ENCODE results near the gene FBXO24. TPM values are rescaled to one million over a fixed set of nuclear protein-coding genes. Genes with fewer than 3 reads are reported as not detected.

The FBXO24 gene
- total and polyA plus RNA-seq, 10 of the 15 experiments (the other 5 are each of a cell fraction or from before 2014, with no cell fraction given) = 0.11 to 0.96 (median 0.27) TPM; not detected in 4

- Histone ChIP-seq H3K9ac (ENCODE audit: control insufficient read depth, insufficient read depth, low read length) (no peak overlapping the region), H3K4me2 (ENCODE audit: control insufficient read depth, insufficient read depth) (peak overlapping the region; percentile 75), H3K27me3 (replicated peaks in 1 of 2; ENCODE audit: control insufficient read depth in 2 of 2, insufficient read depth in 2 of 2, low read length in 1 of 2) (no peaks in the 10 kb centered on the region), H3K9me3 (replicated peaks; ENCODE audit: control insufficient read depth, insufficient read depth, low read length) (no peaks in the 10 kb centered on the region), H3K79me2 (ENCODE audit: control insufficient read depth, insufficient read depth, low read length) (no peaks in the 10 kb centered on the region), H3K4me1 (ENCODE audit: control insufficient read depth, insufficient read depth, low read length) (peaks cover 30% of the 10 kb centered on the region), H3K4me3 (no peak overlapping the region), H2AFZ (ENCODE audit: control insufficient read depth, low read depth, low read length) (no peak overlapping the region), H3K36me3 (ENCODE audit: control insufficient read depth in 2 of 2, insufficient read depth in 2 of 2, low read length in 1 of 2) (peaks cover 5 to 7% of the 10 kb centered on the region in 2 experiments; a peak in 3 of 4 replicates), H3K27ac (ENCODE audit: control insufficient read depth, insufficient read depth) (no peak overlapping the region), H4K20me1 (ENCODE audit: control insufficient read depth, insufficient read depth) (no peaks in the 10 kb centered on the region)
- no TSS peak for BruUV-seq (replicated peaks)
- no peak for DNase-seq (ENCODE audit: low read depth, low spot score)
- ChIA-PET RAD21 (ENCODE audit: unreplicated experiment) (interaction anchor here (0.5 to 1.3 kb wide), 2 partner anchors 15 to 17 kb away, joined by 3 read pairs; partner anchors contain the start of gene FBXO24), CTCF (interaction anchor here (0.6 to 12.6 kb wide), 3 partner anchors 9 to 124 kb away, joined by 3 to 190 read pairs (median 6); partner anchors contain the start of genes FBXO24 and LRCH4), POLR2A (interaction anchor here (0.6 kb wide), 1 partner anchor 115 kb away, joined by 3 read pairs; no protein-coding TSS in a partner anchor), SMC1A (ENCODE audit: uncharacterized antibody, unreplicated experiment) (interaction anchor here (0.9 to 1.0 kb wide), 3 partner anchors 10 to 17 kb away, joined by 3 to 4 read pairs (median 3); partner anchors contain the start of gene FBXO24)
- in situ Hi-C loops (cut with MboI) (no loop called here), intact Hi-C loops (cut with micrococcal nuclease; ENCODE audit: unreplicated experiment) (no loop called here)
- FAIRE-seq = peak; percentile 93
- peak; percentile 63 for ATAC-seq
- 30% methylated on average over 36 of the region's 36 CpGs for WGBS (ENCODE audit: insufficient coverage, insufficient replicate concordance, low lambda C conversion rate, missing lambda C conversion rate)
- TF ChIP-seq, protein P1, sequence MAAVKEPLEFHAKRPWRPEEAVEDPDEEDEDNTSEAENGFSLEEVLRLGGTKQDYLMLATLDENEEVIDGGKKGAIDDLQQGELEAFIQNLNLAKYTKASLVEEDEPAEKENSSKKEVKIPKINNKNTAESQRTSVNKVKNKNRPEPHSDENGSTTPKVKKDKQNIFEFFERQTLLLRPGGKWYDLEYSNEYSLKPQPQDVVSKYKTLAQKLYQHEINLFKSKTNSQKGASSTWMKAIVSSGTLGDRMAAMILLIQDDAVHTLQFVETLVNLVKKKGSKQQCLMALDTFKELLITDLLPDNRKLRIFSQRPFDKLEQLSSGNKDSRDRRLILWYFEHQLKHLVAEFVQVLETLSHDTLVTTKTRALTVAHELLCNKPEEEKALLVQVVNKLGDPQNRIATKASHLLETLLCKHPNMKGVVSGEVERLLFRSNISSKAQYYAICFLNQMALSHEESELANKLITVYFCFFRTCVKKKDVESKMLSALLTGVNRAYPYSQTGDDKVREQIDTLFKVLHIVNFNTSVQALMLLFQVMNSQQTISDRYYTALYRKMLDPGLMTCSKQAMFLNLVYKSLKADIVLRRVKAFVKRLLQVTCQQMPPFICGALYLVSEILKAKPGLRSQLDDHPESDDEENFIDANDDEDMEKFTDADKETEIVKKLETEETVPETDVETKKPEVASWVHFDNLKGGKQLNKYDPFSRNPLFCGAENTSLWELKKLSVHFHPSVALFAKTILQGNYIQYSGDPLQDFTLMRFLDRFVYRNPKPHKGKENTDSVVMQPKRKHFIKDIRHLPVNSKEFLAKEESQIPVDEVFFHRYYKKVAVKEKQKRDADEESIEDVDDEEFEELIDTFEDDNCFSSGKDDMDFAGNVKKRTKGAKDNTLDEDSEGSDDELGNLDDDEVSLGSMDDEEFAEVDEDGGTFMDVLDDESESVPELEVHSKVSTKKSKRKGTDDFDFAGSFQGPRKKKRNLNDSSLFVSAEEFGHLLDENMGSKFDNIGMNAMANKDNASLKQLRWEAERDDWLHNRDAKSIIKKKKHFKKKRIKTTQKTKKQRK (IDR thresholded peaks at IDR 0.05; ENCODE audit: low read depth, low read length) = no peak
- TF ChIP-seq, protein P2, sequence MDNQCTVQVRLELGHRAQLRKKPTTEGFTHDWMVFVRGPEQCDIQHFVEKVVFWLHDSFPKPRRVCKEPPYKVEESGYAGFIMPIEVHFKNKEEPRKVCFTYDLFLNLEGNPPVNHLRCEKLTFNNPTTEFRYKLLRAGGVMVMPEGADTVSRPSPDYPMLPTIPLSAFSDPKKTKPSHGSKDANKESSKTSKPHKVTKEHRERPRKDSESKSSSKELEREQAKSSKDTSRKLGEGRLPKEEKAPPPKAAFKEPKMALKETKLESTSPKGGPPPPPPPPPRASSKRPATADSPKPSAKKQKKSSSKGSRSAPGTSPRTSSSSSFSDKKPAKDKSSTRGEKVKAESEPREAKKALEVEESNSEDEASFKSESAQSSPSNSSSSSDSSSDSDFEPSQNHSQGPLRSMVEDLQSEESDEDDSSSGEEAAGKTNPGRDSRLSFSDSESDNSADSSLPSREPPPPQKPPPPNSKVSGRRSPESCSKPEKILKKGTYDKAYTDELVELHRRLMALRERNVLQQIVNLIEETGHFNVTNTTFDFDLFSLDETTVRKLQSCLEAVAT (IDR thresholded peaks at IDR 0.05) = 0 out of 2 replicates have a peak, but pooled peaks have one; percentile 33
- TF ChIP-seq, protein P3, sequence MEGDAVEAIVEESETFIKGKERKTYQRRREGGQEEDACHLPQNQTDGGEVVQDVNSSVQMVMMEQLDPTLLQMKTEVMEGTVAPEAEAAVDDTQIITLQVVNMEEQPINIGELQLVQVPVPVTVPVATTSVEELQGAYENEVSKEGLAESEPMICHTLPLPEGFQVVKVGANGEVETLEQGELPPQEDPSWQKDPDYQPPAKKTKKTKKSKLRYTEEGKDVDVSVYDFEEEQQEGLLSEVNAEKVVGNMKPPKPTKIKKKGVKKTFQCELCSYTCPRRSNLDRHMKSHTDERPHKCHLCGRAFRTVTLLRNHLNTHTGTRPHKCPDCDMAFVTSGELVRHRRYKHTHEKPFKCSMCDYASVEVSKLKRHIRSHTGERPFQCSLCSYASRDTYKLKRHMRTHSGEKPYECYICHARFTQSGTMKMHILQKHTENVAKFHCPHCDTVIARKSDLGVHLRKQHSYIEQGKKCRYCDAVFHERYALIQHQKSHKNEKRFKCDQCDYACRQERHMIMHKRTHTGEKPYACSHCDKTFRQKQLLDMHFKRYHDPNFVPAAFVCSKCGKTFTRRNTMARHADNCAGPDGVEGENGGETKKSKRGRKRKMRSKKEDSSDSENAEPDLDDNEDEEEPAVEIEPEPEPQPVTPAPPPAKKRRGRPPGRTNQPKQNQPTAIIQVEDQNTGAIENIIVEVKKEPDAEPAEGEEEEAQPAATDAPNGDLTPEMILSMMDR (IDR thresholded peaks at IDR 0.05 in 2 of 3, conservative IDR thresholded peaks at IDR 0.05 in 1 of 3; ENCODE audit: control insufficient read depth in 2 of 3, extremely low read depth in 1 of 3, insufficient read depth in 1 of 3, low read depth in 3 of 3, low read length in 3 of 3) = peak; percentile 17 to 28 (median 20); a peak in 2 of 6 replicates
- TF ChIP-seq POLR2AphosphoS5 (IDR thresholded peaks at IDR 0.05; ENCODE audit: low read length) (no peak), RUNX3 (IDR thresholded peaks at IDR 0.05; ENCODE audit: low read length) (peak; percentile 66), NRF1 (conservative IDR thresholded peaks at IDR 0.05; ENCODE audit: low read depth, low read length) (no peak), BMI1 (IDR thresholded peaks at IDR 0.05; ENCODE audit: borderline replicate concordance) (0 out of 2 replicates have a peak, but pooled peaks have one; percentile 42), FOXM1 (IDR thresholded peaks at IDR 0.05; ENCODE audit: low read depth, low read length) (0 out of 2 replicates have a peak, but pooled peaks have one; percentile 24), IKZF1 (conservative IDR thresholded peaks at IDR 0.05) (no peak), POLR2A (IDR thresholded peaks at IDR 0.05; ENCODE audit: low read depth, low read length) (peak; percentile 63), MYB (IDR thresholded peaks at IDR 0.05; ENCODE audit: borderline replicate concordance, low read depth, low read length) (no peak), ZBTB33 (IDR thresholded peaks at IDR 0.05) (peak; percentile 92; the same call in 1 of the 2 replicates), TCF7 (IDR thresholded peaks at IDR 0.05; ENCODE audit: borderline replicate concordance) (peak; percentile 9; the same call in 1 of the 2 replicates)
These were observed 17.0 kb upstream of the FBXO24 start for GRCh38 chr7:100568896-100569844.

Measured in GM12878 (cell line).